Sigmoid colon (tissue), 4 donors: Measurements from ENCODE around the gene ABHD2.

Experiments used
- POLR2A ChIP-seq, 2 donors: fragments of 450-650 bp; IDR thresholded peaks; one replicate each; pipeline ENCODE4 v1.6.1; 2016; ENCODE audit warnings: antibody characterized with exemption in 2 of 2, mild to moderate bottlenecking in 2 of 2, moderate library complexity in 2 of 2
- POLR2AphosphoS5 ChIP-seq, 4 donors: sonication (generic); formaldehyde crosslinking; IDR thresholded peaks; one replicate each; pipeline ENCODE4 v1.6.1; 2017; ENCODE audit warnings: antibody characterized with exemption in 4 of 4
- TF ChIP-seq, protein P1 (sequence below), 4 experiments: fragments of 450-650 bp in 3 of 4; fragments of 200-600 bp in 1 of 4; IDR thresholded peaks; one replicate each; pipeline ENCODE4 v1.5.1; 2016 to 2019; ENCODE audit warnings: antibody characterized with exemption in 4 of 4, mild to moderate bottlenecking in 3 of 4, moderate library complexity in 2 of 4

- TF ChIP-seq POLR2A (IDR thresholded peaks at IDR 0.05) (no peak), POLR2AphosphoS5 (IDR thresholded peaks at IDR 0.05) (no peak)
- TF ChIP-seq, protein P1, sequence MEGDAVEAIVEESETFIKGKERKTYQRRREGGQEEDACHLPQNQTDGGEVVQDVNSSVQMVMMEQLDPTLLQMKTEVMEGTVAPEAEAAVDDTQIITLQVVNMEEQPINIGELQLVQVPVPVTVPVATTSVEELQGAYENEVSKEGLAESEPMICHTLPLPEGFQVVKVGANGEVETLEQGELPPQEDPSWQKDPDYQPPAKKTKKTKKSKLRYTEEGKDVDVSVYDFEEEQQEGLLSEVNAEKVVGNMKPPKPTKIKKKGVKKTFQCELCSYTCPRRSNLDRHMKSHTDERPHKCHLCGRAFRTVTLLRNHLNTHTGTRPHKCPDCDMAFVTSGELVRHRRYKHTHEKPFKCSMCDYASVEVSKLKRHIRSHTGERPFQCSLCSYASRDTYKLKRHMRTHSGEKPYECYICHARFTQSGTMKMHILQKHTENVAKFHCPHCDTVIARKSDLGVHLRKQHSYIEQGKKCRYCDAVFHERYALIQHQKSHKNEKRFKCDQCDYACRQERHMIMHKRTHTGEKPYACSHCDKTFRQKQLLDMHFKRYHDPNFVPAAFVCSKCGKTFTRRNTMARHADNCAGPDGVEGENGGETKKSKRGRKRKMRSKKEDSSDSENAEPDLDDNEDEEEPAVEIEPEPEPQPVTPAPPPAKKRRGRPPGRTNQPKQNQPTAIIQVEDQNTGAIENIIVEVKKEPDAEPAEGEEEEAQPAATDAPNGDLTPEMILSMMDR (IDR thresholded peaks at IDR 0.05): no peak
Observed at GRCh38 chr15:89196994-89197393, 108.7 kb downstream of the ABHD2 start.
